ENCODE results near the gene ZMYND19.

The ZMYND19 gene

GRCh38 chr9:137611623-137612609 lies 21.6 kb upstream of the ZMYND19 start:
- no peak for TF ChIP-seq CTCF (IDR thresholded peaks at IDR 0.05)

- TF ChIP-seq CTCF (IDR thresholded peaks at IDR 0.05), result no peak
These were observed 20.6 kb upstream of the ZMYND19 start for GRCh38 chr9:137610944-137611343.

- TF ChIP-seq CTCF (IDR thresholded peaks at IDR 0.05), result no peak
These were observed 17.0 kb upstream of the ZMYND19 start for GRCh38 chr9:137607141-137607857.

- TF ChIP-seq CTCF (IDR thresholded peaks at IDR 0.05), result no peak
These were observed 16.4 kb upstream of the ZMYND19 start for GRCh38 chr9:137606734-137607138.

- TF ChIP-seq CTCF (IDR thresholded peaks at IDR 0.05), result no peak
These were observed 15.8 kb upstream of the ZMYND19 start for GRCh38 chr9:137606005-137606621.

- TF ChIP-seq CTCF (IDR thresholded peaks at IDR 0.05), result no peak
These were observed 15.1 kb upstream of the ZMYND19 start, which contains the start of gene ARRDC1 for GRCh38 chr9:137605121-137606004. Gene ARRDC1, plus strand, starts transcription at chr9:137605686. Its CDS starts 32 bp downstream, at chr9:137605718.
